ENCODE measurements around the gene KPNA1.

- TF ChIP-seq, protein P1, sequence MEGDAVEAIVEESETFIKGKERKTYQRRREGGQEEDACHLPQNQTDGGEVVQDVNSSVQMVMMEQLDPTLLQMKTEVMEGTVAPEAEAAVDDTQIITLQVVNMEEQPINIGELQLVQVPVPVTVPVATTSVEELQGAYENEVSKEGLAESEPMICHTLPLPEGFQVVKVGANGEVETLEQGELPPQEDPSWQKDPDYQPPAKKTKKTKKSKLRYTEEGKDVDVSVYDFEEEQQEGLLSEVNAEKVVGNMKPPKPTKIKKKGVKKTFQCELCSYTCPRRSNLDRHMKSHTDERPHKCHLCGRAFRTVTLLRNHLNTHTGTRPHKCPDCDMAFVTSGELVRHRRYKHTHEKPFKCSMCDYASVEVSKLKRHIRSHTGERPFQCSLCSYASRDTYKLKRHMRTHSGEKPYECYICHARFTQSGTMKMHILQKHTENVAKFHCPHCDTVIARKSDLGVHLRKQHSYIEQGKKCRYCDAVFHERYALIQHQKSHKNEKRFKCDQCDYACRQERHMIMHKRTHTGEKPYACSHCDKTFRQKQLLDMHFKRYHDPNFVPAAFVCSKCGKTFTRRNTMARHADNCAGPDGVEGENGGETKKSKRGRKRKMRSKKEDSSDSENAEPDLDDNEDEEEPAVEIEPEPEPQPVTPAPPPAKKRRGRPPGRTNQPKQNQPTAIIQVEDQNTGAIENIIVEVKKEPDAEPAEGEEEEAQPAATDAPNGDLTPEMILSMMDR (IDR thresholded peaks at IDR 0.05; ENCODE audit: low read depth, low read length, missing input control), result no peak
- TF ChIP-seq JUND (IDR thresholded peaks at IDR 0.05) (no peak), YY1 (IDR thresholded peaks at IDR 0.05) (no peak), EGR1 (IDR thresholded peaks at IDR 0.05; ENCODE audit: low read depth in 2 of 2) (no peak), REST (IDR thresholded peaks at IDR 0.05) (no peak)
Observed at GRCh38 chr3:122403489-122403888, 111.2 kb downstream of the KPNA1 start.
